Mesenchymal stem cell (in vitro differentiated cells and primary cell): ENCODE results near the gene GNS.

Experiments
- DNase-seq: peaks from one replicate; pipeline ENCODE4 v3.0.0-alpha.2; 2013
- H2AFZ ChIP-seq: one replicate; pipeline ENCODE4 v1.6.1; 2013; ENCODE audit warnings: low read depth, mild to moderate bottlenecking, control low read depth, inconsistent platforms, low read length, moderate library complexity
- H2AK5ac ChIP-seq: 2 replicates; pipeline ENCODE4 v1.6.1; 2013; ENCODE audit warnings: low read length, moderate library complexity, mild to moderate bottlenecking, inconsistent platforms; ENCODE audit not compliant: severe bottlenecking
- H2BK120ac ChIP-seq: one replicate; pipeline ENCODE4 v1.6.1; 2013; ENCODE audit warnings: low read depth, mild to moderate bottlenecking, inconsistent platforms, low read length, moderate library complexity
- H2BK12ac ChIP-seq, 2 experiments: one replicate each; pipeline ENCODE4 v1.6.1; 2013; ENCODE audit warnings: inconsistent platforms in 2 of 2, low read length in 2 of 2, mild to moderate bottlenecking in 2 of 2, moderate library complexity in 2 of 2, control low read depth in 1 of 2
- H2BK15ac ChIP-seq: one replicate; pipeline ENCODE4 v1.6.1; 2013; ENCODE audit warnings: mild to moderate bottlenecking, low read depth, inconsistent platforms; ENCODE audit not compliant: poor library complexity, severe bottlenecking
- H2BK5ac ChIP-seq: 2 replicates; pipeline ENCODE4 v1.6.1; 2013; ENCODE audit warnings: low read depth, mild to moderate bottlenecking, low read length, control low read depth, inconsistent platforms; ENCODE audit not compliant: poor library complexity, severe bottlenecking
- H3K14ac ChIP-seq, 2 experiments: one replicate each; pipeline ENCODE4 v1.6.1; 2013; ENCODE audit warnings: inconsistent platforms in 2 of 2, low read length in 2 of 2, control low read depth in 1 of 2, mild to moderate bottlenecking in 1 of 2, moderate library complexity in 1 of 2
- H3K18ac ChIP-seq, 2 experiments: one replicate each; pipeline ENCODE4 v1.6.1; 2013; ENCODE audit warnings: inconsistent platforms in 2 of 2, low read length in 2 of 2, control low read depth in 1 of 2, low read depth in 1 of 2, mild to moderate bottlenecking in 1 of 2
- H3K23ac ChIP-seq, 2 experiments: one replicate each; pipeline ENCODE4 v1.6.1; 2013; ENCODE audit warnings: inconsistent platforms in 2 of 2, low read length in 2 of 2, mild to moderate bottlenecking in 2 of 2, moderate library complexity in 2 of 2, control low read depth in 1 of 2
- H3K27ac ChIP-seq: 2 replicates; pipeline ENCODE4 v1.5.1; 2013; ENCODE audit warnings: mild to moderate bottlenecking, moderate library complexity, low read length, control low read depth, inconsistent platforms; ENCODE audit not compliant: poor library complexity, severe bottlenecking
- H3K27me3 ChIP-seq, 2 experiments: 2 replicates each; pipeline versions ENCODE4 v1.6.1 to v1.7.0; 2013; ENCODE audit warnings: low read length in 2 of 2, mild to moderate bottlenecking in 2 of 2, moderate library complexity in 2 of 2, control low read depth in 1 of 2, inconsistent platforms in 1 of 2; ENCODE audit not compliant: control insufficient read depth in 1 of 2, insufficient read depth in 1 of 2
- H3K36me3 ChIP-seq, 2 experiments: 2 replicates each; pipeline versions ENCODE4 v1.6.1 to v1.7.0; 2013; ENCODE audit warnings: low read length in 2 of 2, control low read depth in 1 of 2, inconsistent platforms in 1 of 2, low read depth in 1 of 2, mild to moderate bottlenecking in 1 of 2; ENCODE audit not compliant: insufficient read depth in 2 of 2, control insufficient read depth in 1 of 2
- H3K4ac ChIP-seq, 2 experiments: one replicate each; pipeline ENCODE4 v1.6.1; 2013; ENCODE audit warnings: inconsistent platforms in 2 of 2, low read length in 2 of 2, mild to moderate bottlenecking in 2 of 2, moderate library complexity in 2 of 2, control low read depth in 1 of 2, low read depth in 1 of 2
- H3K4me1 ChIP-seq: 2 replicates; pipeline ENCODE4 v1.6.1; 2013; ENCODE audit warnings: low read depth, low read length, control low read depth; ENCODE audit not compliant: control insufficient read depth, insufficient read depth
- H3K4me2 ChIP-seq: 2 replicates; pipeline ENCODE4 v1.6.1; 2013; ENCODE audit warnings: low read length, mild to moderate bottlenecking, inconsistent platforms; ENCODE audit not compliant: poor library complexity, severe bottlenecking
- H3K4me3 ChIP-seq, 2 experiments: 2 replicates each; pipeline versions ENCODE4 v1.5.1 to v1.7.0; 2013; ENCODE audit warnings: low read length in 2 of 2, mild to moderate bottlenecking in 2 of 2, control low read depth in 1 of 2, low read depth in 1 of 2; ENCODE audit not compliant: insufficient read depth in 1 of 2
- H3K79me1 ChIP-seq: replicated peaks from 2 replicates; pipeline ENCODE4 v1.6.1; 2013; ENCODE audit warnings: mild to moderate bottlenecking, control low read depth, low read length, inconsistent platforms; ENCODE audit not compliant: poor library complexity, severe bottlenecking
- H3K9ac ChIP-seq: 2 replicates; pipeline ENCODE4 v1.7.0; 2013; ENCODE audit warnings: mild to moderate bottlenecking, low read length, moderate library complexity
- H3K9me3 ChIP-seq: 2 replicates; pipeline ENCODE4 v1.7.0; 2013; ENCODE audit warnings: mild to moderate bottlenecking, low read length; ENCODE audit not compliant: control insufficient read depth
- H4K8ac ChIP-seq: one replicate; pipeline ENCODE4 v1.6.1; 2013; ENCODE audit warnings: inconsistent platforms, mild to moderate bottlenecking, low read length, moderate library complexity
- H4K91ac ChIP-seq: one replicate; pipeline ENCODE4 v1.6.1; 2013; ENCODE audit warnings: mild to moderate bottlenecking, low read length, inconsistent platforms
- WGBS: methylation state at CpG from one replicate; pipeline ENCODE4 v1.1.7; 2013; ENCODE audit warnings: mixed read lengths; 5-methylcytosine and 5-hydroxymethylcytosine counted together

The GNS gene

GRCh38 chr12:64753427-64753826 lies 5.8 kb downstream of the GNS start:
- WGBS: 100% methylated on average over 1 of the region's 3 CpGs
- no peaks in the 10 kb centered on the region for H3K9me3 ChIP-seq
- peak overlapping the region; percentile 78 for H3K9ac ChIP-seq
- DNase-seq: no peak
- no peak overlapping the region for H3K14ac ChIP-seq
- H3K36me3 ChIP-seq: peaks cover 9 to 51% of the 10 kb centered on the region in 2 experiments
- no peak overlapping the region for H3K4me2 ChIP-seq
- H4K91ac ChIP-seq: no peak overlapping the region
- no peak overlapping the region for H2AFZ ChIP-seq
- H2BK5ac ChIP-seq: no peak overlapping the region
- peaks cover 23% of the 10 kb centered on the region for H3K79me1 ChIP-seq
- no peak overlapping the region for H2AK5ac ChIP-seq
- no peak overlapping the region for H3K23ac ChIP-seq
- H4K8ac ChIP-seq: no peak overlapping the region
- H2BK12ac ChIP-seq: no peak overlapping the region
- no peak overlapping the region for H3K27ac ChIP-seq
- H3K27me3 ChIP-seq: no peaks in the 10 kb centered on the region
- no peak overlapping the region for H3K4me3 ChIP-seq
- no peak overlapping the region for H3K18ac ChIP-seq
- no peak overlapping the region for H3K4ac ChIP-seq
- H3K4me1 ChIP-seq: peaks cover 3% of the 10 kb centered on the region
- H2BK15ac ChIP-seq: no peak overlapping the region
- no peak overlapping the region for H2BK120ac ChIP-seq

GRCh38 chr12:64752833-64753238 lies 6.4 kb downstream of the GNS start:
- H3K36me3 ChIP-seq: peaks cover 12 to 56% of the 10 kb centered on the region in 2 experiments
- H3K9ac ChIP-seq: peak overlapping the region; percentile 78
- H2AK5ac ChIP-seq: no peak overlapping the region
- WGBS: 90% methylated on average over 4 of the region's 4 CpGs
- H3K27ac ChIP-seq: no peak overlapping the region
- no peak overlapping the region for H2BK12ac ChIP-seq
- no peak overlapping the region for H4K91ac ChIP-seq
- DNase-seq: no peak
- no peaks in the 10 kb centered on the region for H3K9me3 ChIP-seq
- H2BK15ac ChIP-seq: no peak overlapping the region
- peaks cover under 1% of the 10 kb centered on the region for H3K4me1 ChIP-seq
- H3K4me2 ChIP-seq: no peak overlapping the region
- H4K8ac ChIP-seq: no peak overlapping the region
- no peaks in the 10 kb centered on the region for H3K27me3 ChIP-seq
- no peak overlapping the region for H2AFZ ChIP-seq
- no peak overlapping the region for H3K23ac ChIP-seq
- no peak overlapping the region for H3K14ac ChIP-seq
- no peak overlapping the region for H2BK120ac ChIP-seq
- H3K18ac ChIP-seq: no peak overlapping the region
- peaks cover 22% of the 10 kb centered on the region for H3K79me1 ChIP-seq
- no peak overlapping the region for H3K4ac ChIP-seq
- H2BK5ac ChIP-seq: no peak overlapping the region
- peak overlapping the region in 1 of 2 experiments; percentile 50 for H3K4me3 ChIP-seq

DNA sequence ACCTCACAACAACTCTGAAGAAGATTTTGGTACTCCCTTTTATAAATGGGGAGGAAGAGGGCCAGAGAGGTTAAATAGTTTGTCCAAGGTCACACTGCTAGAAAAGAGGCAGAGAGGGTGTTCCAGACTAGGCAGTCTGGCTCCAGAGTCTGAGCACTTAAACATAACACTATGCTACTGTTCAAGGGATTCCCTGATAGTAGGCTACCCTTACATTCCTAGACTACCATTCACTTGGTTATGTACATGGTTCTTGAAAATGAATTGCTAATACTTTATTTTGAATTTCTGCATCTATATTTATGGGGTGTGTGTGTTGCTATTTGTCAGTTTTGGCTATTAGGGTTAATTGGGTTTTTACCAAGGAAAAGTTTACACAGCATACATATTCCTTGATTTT lies 7.2 kb downstream of the GNS start:
- Histone ChIP-seq H3K79me1 (peaks cover 19% of the 10 kb centered on the region), H3K9me3 (no peaks in the 10 kb centered on the region), H4K91ac (no peak overlapping the region), H2BK120ac (no peak overlapping the region), H2AFZ (no peak overlapping the region), H3K27me3 (no peaks in the 10 kb centered on the region), H3K27ac (no peak overlapping the region), H3K18ac (no peak overlapping the region), H2BK12ac (no peak overlapping the region), H3K4me1 (peaks cover under 1% of the 10 kb centered on the region), H2BK5ac (no peak overlapping the region), H3K14ac (no peak overlapping the region), H3K4me3 (peak overlapping the region in 1 of 2 experiments; percentile 50), H2AK5ac (no peak overlapping the region), H4K8ac (no peak overlapping the region), H3K36me3 (peaks cover 12 to 64% of the 10 kb centered on the region in 2 experiments), H3K9ac (peak overlapping the region; percentile 78), H3K4ac (no peak overlapping the region), H3K23ac (no peak overlapping the region), H3K4me2 (no peak overlapping the region), H2BK15ac (no peak overlapping the region)
- no peak for DNase-seq

DNA sequence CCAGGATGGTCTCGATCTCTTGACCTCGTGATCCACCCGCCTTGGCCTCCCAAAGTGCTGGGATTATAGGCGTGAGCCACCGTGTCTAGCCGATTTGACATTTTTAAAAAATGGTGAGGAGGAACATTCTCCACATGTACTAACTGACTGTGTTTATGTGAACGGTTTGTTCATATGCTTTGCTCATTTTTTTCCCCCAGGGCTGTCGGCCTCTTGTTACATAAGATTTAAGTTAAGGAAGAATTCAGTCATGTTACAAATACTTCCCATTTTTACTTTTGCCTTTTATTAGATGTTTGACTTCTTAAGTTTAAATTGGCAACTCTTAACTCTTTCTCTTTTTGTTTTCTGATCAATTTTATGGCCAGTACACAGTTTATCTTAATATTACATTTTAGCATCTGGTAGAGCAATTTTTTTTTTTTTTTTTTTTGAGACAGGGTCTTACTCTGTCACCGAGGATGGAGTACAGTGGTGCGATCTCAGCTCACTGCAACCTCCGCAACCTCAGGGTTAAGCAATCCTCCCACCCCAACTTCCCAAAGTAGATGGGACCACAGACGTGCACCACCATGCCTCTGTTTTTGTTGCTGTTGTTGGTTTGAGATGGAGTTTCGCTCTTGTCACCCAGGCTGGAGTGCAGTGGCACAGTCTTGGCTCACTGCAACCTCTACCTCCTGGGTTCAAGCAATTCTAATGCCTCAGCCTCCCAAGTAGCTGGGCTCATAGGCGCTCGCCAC lies 9.6 kb downstream of the GNS start:
- no peak overlapping the region for H2BK12ac ChIP-seq
- peaks cover 2% of the 10 kb centered on the region for H3K4me1 ChIP-seq
- H3K27ac ChIP-seq: no peak overlapping the region
- no peak overlapping the region for H2AK5ac ChIP-seq
- H4K8ac ChIP-seq: no peak overlapping the region
- no peak overlapping the region for H3K18ac ChIP-seq
- H3K23ac ChIP-seq: no peak overlapping the region
- 80% methylated on average over 5 of the region's 15 CpGs for WGBS
- peaks cover 12 to 65% of the 10 kb centered on the region in 2 experiments for H3K36me3 ChIP-seq
- peaks cover 10% of the 10 kb centered on the region for H3K79me1 ChIP-seq
- H2BK5ac ChIP-seq: no peak overlapping the region
- H3K27me3 ChIP-seq: no peaks in the 10 kb centered on the region
- H2BK15ac ChIP-seq: no peak overlapping the region
- no peak overlapping the region for H3K9ac ChIP-seq
- no peak overlapping the region for H4K91ac ChIP-seq
- no peak overlapping the region for H3K14ac ChIP-seq
- H3K4me3 ChIP-seq: no peak overlapping the region
- H2BK120ac ChIP-seq: no peak overlapping the region
- no peak overlapping the region for H2AFZ ChIP-seq
- H3K9me3 ChIP-seq: no peaks in the 10 kb centered on the region
- H3K4ac ChIP-seq: no peak overlapping the region
- DNase-seq: no peak
- H3K4me2 ChIP-seq: no peak overlapping the region
